Stimulated activated naive CD8-positive, alpha-beta T cell treated with anti-CD3 and anti-CD28 coated beads, Interleukin-15, amount 100 ng/mL, for 72 hours (primary cell): ENCODE results near the gene GBP1.
"Not testable (repeated sequence)": the region's sequence is repeated elsewhere in the genome, so short reads cannot be mapped to it uniquely, and the experiment has no call there.

Experiments
- ATAC-seq: fragments of 150-1000 bp; cut with Tn5 transposase; 2 replicates; pipeline ENCODE4 v1.10.0; 2021; ENCODE audit warnings: mild to moderate bottlenecking, moderate library complexity
- DNase-seq, 2 donors: peaks; one replicate each; pipeline ENCODE4 v3.0.0; 2021 to 2022
- H3K27ac Mint-ChIP-seq, 2 donors: one replicate each; pipeline ENCODE4 v1.8.0; 2022; ENCODE audit warnings: mild to moderate bottlenecking in 2 of 2, mixed read lengths in 2 of 2, moderate library complexity in 2 of 2
- H3K27me3 Mint-ChIP-seq: one replicate; pipeline ENCODE4 v1.8.0; 2022; ENCODE audit warnings: mixed read lengths
- H3K4me1 Mint-ChIP-seq: one replicate; pipeline ENCODE4 v1.8.0; 2022; ENCODE audit warnings: mild to moderate bottlenecking, mixed read lengths
- H3K4me3 Mint-ChIP-seq, 2 donors: one replicate each; pipeline ENCODE4 v1.8.0; 2022; ENCODE audit warnings: mild to moderate bottlenecking in 2 of 2, mixed read lengths in 2 of 2, moderate library complexity in 1 of 2
- H3K9me3 Mint-ChIP-seq, 2 donors: one replicate each; pipeline ENCODE4 v1.8.0; 2022; ENCODE audit warnings: mixed read lengths in 2 of 2

Gene GBP1, protein sequence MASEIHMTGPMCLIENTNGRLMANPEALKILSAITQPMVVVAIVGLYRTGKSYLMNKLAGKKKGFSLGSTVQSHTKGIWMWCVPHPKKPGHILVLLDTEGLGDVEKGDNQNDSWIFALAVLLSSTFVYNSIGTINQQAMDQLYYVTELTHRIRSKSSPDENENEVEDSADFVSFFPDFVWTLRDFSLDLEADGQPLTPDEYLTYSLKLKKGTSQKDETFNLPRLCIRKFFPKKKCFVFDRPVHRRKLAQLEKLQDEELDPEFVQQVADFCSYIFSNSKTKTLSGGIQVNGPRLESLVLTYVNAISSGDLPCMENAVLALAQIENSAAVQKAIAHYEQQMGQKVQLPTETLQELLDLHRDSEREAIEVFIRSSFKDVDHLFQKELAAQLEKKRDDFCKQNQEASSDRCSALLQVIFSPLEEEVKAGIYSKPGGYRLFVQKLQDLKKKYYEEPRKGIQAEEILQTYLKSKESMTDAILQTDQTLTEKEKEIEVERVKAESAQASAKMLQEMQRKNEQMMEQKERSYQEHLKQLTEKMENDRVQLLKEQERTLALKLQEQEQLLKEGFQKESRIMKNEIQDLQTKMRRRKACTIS

DNA sequence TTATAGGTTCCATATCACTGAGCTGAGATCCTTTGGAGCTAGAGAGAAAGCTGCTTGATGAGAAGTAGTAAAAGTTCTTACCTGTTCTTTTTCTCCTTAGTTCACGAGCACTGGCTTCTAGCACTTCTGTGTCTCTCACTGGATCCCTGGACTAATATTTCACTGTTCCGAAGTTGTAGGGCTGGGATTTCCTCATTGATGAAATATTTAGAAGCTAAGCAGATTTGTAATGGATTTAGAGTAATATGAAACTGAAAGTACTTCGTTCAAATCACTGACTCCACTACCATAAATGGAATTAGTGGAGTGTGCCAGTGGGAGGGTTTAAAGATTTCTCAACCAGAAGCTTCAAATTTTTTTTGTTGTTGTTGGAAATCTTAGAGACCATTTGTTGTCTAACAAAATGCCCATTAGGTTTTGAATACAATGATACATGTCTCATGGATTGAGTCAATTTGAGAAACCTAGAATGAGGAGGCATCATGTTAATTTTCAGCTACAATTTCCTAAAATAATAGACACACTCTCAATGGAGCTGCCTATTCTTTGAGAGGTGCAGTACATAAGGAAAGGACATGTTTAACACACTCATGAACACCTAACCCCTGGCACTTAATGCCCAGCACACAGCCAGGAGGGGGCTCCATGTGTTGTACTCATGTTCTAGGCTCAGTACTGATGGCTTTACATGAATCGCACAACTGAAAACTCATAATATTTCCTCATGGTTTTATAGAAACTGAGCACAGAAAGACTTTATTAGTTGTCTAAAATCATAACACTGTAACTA, at the start of gene GBP1:
Gene GBP1, minus strand, starts transcription at position 130 of the 790 bp plus-strand sequence. CDS start 1,974 bp downstream, outside the sequence.
- DNase-seq (no peak), ATAC-seq (peak; percentile 76)
- Mint-ChIP-seq H3K4me3 (peak within 1 kb of the TSS; percentile 83 to 89), H3K27me3 (no peaks in the 10 kb centered on the region), H3K27ac (peak within 1 kb of the TSS; percentile 86 to 92), H3K9me3 (no peaks in the 10 kb centered on the region), H3K4me1 (peaks cover 59% of the 10 kb centered on the region)

DNA sequence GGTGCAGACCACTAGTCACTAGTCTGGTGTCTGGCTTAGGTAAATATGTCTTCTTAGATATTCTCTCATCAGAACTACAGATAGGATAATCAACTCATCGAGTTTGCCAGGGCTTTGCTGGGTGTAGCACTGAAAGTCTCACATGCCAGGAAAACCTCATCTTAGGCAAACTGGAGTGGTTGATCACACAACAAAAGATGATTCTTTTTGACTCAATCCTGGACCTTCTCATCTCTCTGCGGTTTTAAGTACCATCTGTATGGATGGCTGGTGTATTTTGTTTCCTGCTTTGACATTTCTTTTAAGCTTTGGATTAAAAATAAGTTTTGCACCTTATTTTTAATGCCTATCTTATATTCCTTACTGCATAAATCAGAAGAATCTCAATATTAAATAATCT, 49.7 kb upstream of the GBP1 start:
- Mint-ChIP-seq H3K4me1 (peaks cover 24% of the 10 kb centered on the region), H3K9me3 (peaks cover 0 to 4% of the 10 kb centered on the region in 2 donors), H3K27ac (no peak overlapping the region), H3K27me3 (no peaks in the 10 kb centered on the region), H3K4me3 (no peak overlapping the region)
- DNase-seq (no peak), ATAC-seq (peak; percentile 52)

DNA sequence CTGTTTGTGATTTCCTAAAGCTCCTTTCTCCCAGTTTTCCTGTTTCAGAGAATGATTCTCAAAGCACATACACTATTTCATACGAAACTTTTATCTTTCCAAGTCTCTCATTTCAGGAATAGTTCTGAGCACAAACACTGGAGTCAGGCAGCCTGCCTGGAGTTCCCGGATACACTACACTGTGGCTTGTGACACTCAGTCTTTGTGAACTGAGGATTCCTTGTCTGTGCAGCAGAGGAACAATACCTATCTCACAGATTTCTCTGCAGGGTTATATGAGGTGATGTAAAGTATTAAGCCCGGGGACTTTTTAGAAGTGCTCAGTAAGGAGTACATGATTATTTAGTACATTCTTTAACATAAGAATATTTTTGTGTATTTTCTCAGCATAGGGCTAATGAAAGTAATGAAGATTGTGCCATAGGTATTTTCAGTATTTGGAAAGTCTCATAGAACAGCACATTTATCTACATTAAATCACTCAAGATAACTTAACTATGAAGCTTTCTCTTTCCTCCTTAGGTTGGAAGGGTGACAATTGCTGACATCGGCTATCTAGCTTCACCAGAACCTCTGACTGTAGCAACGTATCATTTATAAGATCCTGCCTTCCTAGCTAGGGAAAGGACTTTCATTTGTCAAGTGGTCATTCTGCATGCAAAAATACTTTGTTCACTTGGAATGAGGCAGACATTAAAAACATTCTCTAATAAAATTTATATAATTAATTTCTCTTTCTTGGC, 48.0 kb upstream of the GBP1 start:
- no peak overlapping the region for H3K27ac Mint-ChIP-seq
- H3K27me3 Mint-ChIP-seq = no peaks in the 10 kb centered on the region
- H3K4me3 Mint-ChIP-seq = no peak overlapping the region
- H3K4me1 Mint-ChIP-seq = peaks cover 28% of the 10 kb centered on the region
- peaks cover 0 to 4% of the 10 kb centered on the region in 2 donors for H3K9me3 Mint-ChIP-seq
- ATAC-seq (no peak), DNase-seq (no peak)

DNA sequence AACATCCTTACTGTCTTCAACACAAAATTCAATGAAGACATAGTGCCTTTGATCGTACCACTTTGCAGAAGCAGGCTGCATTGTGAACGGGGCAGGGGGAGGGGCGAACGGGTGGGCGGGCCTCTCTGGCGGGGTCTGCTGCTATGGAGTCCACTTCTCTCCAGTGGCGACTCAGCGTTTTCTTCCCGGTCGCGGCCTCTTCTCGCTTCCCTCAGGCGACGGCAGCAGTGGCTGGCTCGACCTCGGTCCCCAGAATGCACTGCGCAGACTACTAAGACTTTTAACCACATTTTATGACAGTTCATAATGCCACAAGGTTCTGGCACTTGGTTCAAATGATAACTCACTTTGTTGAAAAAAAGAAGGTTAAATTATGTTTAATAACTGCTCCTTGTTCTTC, 39.7 kb upstream of the GBP1 start:
- H3K4me1 Mint-ChIP-seq = peaks cover 5% of the 10 kb centered on the region
- no peak for DNase-seq
- H3K27ac Mint-ChIP-seq = peak overlapping the region; percentile 35 to 52
- no peak for ATAC-seq
- no peak overlapping the region for H3K4me3 Mint-ChIP-seq
- H3K9me3 Mint-ChIP-seq = peaks cover 0 to 9% of the 10 kb centered on the region in 2 donors
- H3K27me3 Mint-ChIP-seq = no peaks in the 10 kb centered on the region

DNA sequence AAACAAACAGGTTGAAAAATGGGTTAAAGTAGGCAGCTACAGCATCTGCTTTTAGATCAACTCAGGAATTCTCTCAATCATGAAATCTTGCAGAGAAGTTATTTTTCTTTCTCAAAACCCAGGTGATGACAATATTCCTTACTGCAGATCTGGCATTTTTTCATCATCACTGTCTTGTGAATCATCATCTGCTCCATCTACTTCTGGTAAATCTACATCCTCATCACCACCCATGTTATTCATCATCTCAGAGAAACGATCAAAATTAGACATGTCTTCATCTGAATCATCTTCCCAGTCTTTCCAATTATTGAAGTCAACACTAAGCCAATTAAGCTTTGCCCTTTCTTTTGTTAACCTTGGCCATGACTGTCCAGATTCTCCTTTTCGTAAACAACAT, 39.1 kb upstream of the GBP1 start:
- no peaks in the 10 kb centered on the region for H3K4me1 Mint-ChIP-seq
- peaks cover 0 to 9% of the 10 kb centered on the region in 2 donors for H3K9me3 Mint-ChIP-seq
- DNase-seq (no peak), ATAC-seq (no peak)
- no peak overlapping the region for H3K27ac Mint-ChIP-seq
- H3K27me3 Mint-ChIP-seq = no peaks in the 10 kb centered on the region
- H3K4me3 Mint-ChIP-seq = no peak overlapping the region

DNA sequence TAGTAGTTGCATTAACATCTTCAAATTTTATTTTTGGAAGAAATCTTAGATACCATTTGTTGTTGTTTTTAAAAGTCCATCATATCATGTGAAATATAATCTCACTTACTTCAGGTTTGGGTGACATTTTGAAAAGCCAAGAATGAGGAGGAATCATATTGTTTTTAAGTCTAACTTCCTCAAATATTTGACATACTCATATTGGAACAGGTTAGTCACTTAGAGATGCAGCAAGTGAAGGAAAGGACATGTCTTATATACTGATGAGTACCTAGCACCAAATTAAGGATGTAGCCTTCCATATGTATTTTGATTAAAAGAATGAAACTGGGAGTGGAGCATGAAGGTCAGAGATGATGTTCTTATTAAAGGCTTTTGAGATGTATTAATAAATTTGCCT, 37.0 kb upstream of the GBP1 start:
- Mint-ChIP-seq H3K9me3 (peaks cover 9 to 16% of the 10 kb centered on the region in 2 donors), H3K4me1 (no peaks in the 10 kb centered on the region), H3K27me3 (no peaks in the 10 kb centered on the region), H3K4me3 (no peak overlapping the region), H3K27ac (no peak overlapping the region)
- DNase-seq (no peak), ATAC-seq (no peak)

DNA sequence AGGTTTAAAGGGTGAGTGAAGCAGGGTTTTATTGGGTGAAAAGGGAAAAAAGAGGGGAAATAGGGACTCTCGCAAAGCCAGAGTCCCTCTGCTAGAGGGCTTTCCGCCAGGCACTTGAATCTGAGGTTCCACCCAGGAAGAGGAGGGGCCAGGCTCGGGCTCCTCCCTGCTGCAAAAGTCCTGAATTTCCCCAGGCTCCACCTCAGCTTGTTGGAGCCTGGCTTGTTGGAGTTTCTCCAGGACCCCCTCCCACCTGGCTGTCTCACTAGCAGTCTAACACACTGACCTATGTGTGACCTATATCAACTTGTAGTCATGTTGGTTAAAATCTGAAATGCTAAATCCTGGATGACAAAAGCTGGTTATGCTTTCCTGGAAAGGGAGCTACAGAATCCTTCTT, 35.4 kb upstream of the GBP1 start:
- Mint-ChIP-seq H3K4me1 (no peaks in the 10 kb centered on the region), H3K27me3 (no peaks in the 10 kb centered on the region), H3K27ac (no peak overlapping the region), H3K4me3 (no peak overlapping the region), H3K9me3 (peaks cover 19 to 22% of the 10 kb centered on the region in 2 donors)
- ATAC-seq = no peak
- DNase-seq = no peak

DNA sequence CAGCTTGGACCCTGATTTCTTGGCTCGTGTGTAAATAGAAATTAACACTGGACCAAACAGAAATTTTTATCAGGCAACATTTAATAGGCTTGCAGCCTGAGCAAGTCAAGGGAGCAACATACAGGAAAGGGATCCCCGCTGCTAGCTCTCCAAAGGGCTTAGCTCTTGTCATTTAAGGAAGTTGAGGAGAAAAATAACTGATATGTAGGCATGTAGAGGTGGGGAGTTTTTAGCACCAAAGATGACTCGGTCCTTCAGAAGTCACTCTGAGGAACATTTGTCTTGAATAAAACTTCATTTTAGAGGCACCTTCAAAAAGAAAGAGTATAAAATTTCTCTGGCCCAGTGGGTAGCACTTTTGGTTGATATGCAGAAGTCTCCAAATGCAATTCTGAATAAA, 33.8 kb upstream of the GBP1 start:
- H3K27ac Mint-ChIP-seq = no peak overlapping the region
- H3K9me3 Mint-ChIP-seq = peaks cover 17 to 29% of the 10 kb centered on the region in 2 donors
- H3K27me3 Mint-ChIP-seq = no peaks in the 10 kb centered on the region
- DNase-seq = no peak
- no peaks in the 10 kb centered on the region for H3K4me1 Mint-ChIP-seq
- ATAC-seq = no peak
- H3K4me3 Mint-ChIP-seq = no peak overlapping the region

DNA sequence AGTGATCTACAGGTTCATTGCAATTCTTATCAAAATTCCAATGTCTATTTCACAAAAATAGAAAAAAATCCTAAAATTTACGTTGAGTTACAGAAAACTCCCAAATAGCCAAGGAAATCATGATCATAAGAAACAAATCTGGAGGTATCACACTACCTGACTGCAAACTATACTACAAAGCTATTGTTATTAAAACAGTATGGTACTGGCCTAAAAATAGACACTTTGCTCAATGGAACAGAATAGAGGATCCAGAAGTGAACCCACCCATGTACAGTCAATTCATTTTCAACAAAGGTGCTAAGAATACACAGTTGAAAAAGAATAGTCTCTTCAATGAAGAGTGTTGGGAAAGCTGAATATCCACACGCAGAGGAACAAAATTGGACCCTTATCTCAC, 30.7 kb upstream of the GBP1 start:
- peaks cover 17 to 29% of the 10 kb centered on the region in 2 donors for H3K9me3 Mint-ChIP-seq
- H3K27ac Mint-ChIP-seq = no peak overlapping the region
- DNase-seq = no peak

DNA sequence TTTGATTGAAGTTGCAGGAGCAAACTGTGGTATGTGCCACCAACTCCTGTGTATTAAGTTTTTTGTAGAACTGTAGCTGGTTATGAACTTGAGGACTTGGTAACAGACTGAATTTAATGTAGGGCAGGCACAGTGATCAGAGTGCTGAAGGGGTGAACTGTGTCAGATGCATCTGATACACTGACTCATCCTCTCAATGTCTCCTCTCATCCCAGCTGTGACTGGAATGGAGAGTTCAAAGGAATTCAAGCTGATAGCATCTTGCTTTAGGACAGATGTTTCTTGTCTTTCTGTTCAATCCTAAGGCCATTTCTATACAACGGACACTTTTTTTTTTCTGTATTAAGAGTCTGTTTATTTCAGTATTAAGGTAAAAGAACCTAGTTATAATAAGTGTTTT, 25.0 kb upstream of the GBP1 start:
- DNase-seq (no peak), ATAC-seq (no peak)
- Mint-ChIP-seq H3K4me1 (no peaks in the 10 kb centered on the region), H3K4me3 (no peak overlapping the region), H3K27me3 (no peaks in the 10 kb centered on the region), H3K27ac (no peak overlapping the region), H3K9me3 (peaks cover 0 to 7% of the 10 kb centered on the region in 2 donors)

More for the DNA sequence above, 30.7 kb upstream of the GBP1 start:
- Mint-ChIP-seq H3K4me3 (no peak overlapping the region), H3K27me3 (no peaks in the 10 kb centered on the region), H3K4me1 (no peaks in the 10 kb centered on the region)
- no peak for ATAC-seq

DNA sequence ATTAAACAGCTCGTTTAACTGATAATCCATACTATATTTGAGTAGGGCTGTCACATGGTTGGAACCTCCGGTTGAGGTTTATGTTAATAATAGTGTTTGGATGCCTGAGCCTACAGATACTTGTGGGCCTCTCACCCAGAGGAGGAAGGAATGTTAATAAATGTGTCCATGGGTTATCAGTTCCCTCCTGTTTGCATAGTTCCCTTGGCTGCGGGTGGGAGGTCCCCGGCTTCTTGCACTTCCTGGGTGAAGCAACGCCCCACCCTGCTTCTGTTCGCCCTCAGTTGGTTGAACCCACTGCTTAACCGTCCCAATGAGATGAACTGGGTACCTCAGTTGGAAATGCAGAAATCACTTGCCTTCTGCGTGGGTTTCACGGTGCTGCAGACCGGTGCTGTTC, 23.6 kb upstream of the GBP1 start:
- DNase-seq (no peak), ATAC-seq (no peak)
- H3K4me1 Mint-ChIP-seq = no peaks in the 10 kb centered on the region
- no peak overlapping the region for H3K4me3 Mint-ChIP-seq
- no peak overlapping the region for H3K27ac Mint-ChIP-seq
- no peaks in the 10 kb centered on the region for H3K9me3 Mint-ChIP-seq
- no peaks in the 10 kb centered on the region for H3K27me3 Mint-ChIP-seq

DNA sequence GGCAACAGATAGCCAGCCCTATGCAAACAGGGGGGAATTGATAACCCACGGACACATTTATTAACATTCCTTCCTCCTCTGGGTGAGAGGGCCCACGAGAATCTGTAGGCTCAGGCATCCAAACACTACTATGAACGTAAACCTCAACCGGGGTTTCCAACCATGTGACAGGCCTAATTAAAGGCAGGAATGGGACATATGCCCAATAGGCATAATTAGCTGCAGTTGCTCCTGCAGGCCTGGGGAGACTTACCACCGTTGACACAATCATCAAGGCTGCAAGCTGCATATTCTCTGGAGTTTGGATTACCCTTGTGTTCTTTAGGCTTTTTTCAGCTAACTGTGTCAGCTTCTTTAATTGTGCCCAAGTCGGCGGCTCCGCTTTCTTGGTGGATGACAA, 22.2 kb upstream of the GBP1 start:
- no peak for ATAC-seq
- no peak for DNase-seq
- no peaks in the 10 kb centered on the region for H3K27me3 Mint-ChIP-seq

DNA sequence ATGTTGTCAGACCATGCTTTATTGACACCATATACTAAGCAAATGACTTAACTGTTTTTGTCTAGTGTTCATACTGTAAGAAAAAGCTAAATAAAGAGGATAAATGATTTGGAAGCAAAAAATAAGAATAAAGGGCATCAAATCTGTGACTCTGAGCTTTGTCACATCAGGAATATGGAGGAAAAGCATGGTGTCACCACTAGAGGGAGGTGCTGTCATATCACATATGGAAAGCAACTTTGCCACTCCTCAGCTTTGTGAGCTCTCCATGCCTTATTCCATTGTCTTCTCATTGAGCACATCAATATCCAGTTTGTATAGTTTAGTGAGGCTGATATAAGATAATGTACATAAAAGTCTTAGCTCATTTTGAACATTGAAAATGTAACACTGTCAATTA, 20.8 kb upstream of the GBP1 start:
- DNase-seq = peak in 1 of 2 donors; percentile 52
- Mint-ChIP-seq H3K4me1 (no peaks in the 10 kb centered on the region), H3K4me3 (no peak overlapping the region), H3K9me3 (no peaks in the 10 kb centered on the region), H3K27me3 (no peaks in the 10 kb centered on the region), H3K27ac (no peak overlapping the region)
- ATAC-seq = peak; percentile 56

More for the DNA sequence above, 22.2 kb upstream of the GBP1 start:
- no peak overlapping the region for H3K27ac Mint-ChIP-seq
- H3K4me3 Mint-ChIP-seq = no peak overlapping the region
- H3K9me3 Mint-ChIP-seq = no peaks in the 10 kb centered on the region
- H3K4me1 Mint-ChIP-seq = no peaks in the 10 kb centered on the region

DNA sequence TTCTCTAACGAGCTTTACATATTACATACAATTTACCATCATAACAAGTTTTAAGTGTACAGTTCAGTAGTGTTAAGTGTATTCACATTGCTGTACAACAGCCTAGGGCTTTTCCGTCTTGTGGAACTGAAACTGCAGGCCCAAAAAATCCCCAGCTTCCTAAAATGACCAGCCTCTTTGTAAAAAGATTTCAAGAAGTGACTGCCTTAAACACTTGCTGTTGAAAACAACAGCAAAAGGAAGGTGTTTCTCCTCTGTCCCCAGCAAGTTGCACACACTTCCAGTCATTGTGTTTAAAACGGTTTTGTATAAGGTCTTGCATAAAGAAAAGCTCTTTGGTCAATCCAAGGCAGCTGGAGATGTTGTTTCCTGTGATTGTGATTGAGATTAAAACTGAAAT, 16.0 kb upstream of the GBP1 start:
- Mint-ChIP-seq H3K4me1 (no peaks in the 10 kb centered on the region), H3K27me3 (no peaks in the 10 kb centered on the region), H3K27ac (no peak overlapping the region), H3K4me3 (no peak overlapping the region), H3K9me3 (peaks cover 7 to 12% of the 10 kb centered on the region in 2 donors)
- no peak for DNase-seq
- ATAC-seq = no peak

DNA sequence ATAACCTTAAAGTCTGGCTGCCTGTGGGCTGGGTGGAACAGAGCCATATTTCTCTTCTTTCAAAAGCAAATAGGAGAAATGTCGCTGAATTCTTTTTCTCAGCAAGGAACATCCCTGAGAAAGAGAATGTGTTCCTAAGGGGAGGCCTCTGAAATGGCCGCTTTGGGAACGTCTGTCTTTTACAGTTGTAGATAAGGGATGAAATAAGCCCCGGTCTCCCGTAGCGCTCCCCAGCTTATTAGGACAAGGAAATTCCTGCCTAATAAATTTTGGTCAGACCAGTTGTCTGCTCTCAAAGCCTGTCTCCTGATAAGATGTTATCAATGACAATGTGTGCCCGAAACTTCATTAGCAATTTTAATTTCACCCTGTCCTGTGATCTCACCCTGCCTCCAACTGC, 15.1 kb upstream of the GBP1 start:
- H3K9me3 Mint-ChIP-seq = peaks cover 12 to 16% of the 10 kb centered on the region in 2 donors
- H3K4me3 Mint-ChIP-seq, H3K27ac Mint-ChIP-seq, H3K4me1 Mint-ChIP-seq, ATAC-seq, H3K27me3 Mint-ChIP-seq, DNase-seq: not testable (repeated sequence)
